GM18498 (cell line): Measurements from ENCODE around the gene ARHGEF17.
"Not testable (repeated sequence)": the region's sequence is repeated elsewhere in the genome, so short reads cannot be mapped to it uniquely, and the experiment has no call there.

Experiments used
- ATAC-seq: cut with Tn5 transposase; IDR thresholded peaks from one replicate; pipeline ENCODE4 v1.9.1; 2021; ENCODE audit warnings: mild to moderate bottlenecking, moderate library complexity; ENCODE audit not compliant: unreplicated experiment

Gene ARHGEF17

DNA sequence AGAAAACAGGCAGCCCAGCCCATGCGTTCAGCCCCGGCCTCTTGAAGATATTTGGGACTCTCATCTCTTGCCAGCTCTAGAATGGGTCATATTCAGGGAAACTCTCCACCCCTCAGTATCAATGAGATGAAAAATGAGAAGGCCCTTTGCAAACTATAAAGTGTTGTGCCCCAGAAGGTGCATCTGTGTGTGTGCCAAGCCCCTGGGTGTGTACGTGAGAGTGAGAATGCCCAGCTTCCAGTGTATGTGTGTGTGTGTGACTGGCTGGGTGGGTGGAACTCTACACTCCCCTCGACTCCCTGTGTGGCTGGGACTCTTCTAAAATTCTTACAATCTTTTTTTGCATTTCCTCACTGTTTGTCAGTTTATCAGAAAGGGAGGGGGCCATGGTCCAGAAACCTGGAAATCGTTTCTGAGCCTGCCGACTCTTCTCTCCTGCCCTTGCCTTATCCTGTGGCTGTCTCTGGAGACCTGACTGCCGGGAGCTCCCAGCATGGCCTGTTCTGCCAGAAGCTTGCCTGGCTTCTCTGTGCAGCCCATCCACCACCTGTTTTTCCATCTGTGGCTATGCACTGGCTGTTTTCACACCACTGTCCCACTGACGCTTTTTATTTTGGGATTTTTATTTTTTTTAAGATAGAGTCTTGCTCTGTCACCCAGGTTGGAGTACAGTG is 34.7 kb upstream of the ARHGEF17 start:
- no peak for ATAC-seq

DNA sequence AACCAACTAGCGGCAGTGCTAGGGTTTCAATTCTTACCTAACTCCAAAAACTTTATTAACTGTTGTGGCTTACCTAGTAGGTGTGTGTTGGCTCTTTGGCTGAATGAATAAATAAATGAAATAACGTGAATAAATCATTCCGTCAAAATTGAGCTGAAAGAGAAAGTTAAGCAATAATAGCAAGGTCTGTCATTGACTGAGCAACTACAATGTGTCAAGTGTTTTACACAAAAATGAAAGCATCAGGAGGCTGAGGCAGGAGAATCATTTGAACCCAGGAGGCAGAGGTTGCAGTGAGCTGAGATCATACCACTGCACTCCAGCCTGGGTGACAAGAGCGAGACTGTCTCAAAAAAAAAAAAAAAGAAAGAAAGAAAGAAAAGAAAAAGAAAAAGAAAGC is 33.9 kb upstream of the ARHGEF17 start:
- not testable (repeated sequence) for ATAC-seq

DNA sequence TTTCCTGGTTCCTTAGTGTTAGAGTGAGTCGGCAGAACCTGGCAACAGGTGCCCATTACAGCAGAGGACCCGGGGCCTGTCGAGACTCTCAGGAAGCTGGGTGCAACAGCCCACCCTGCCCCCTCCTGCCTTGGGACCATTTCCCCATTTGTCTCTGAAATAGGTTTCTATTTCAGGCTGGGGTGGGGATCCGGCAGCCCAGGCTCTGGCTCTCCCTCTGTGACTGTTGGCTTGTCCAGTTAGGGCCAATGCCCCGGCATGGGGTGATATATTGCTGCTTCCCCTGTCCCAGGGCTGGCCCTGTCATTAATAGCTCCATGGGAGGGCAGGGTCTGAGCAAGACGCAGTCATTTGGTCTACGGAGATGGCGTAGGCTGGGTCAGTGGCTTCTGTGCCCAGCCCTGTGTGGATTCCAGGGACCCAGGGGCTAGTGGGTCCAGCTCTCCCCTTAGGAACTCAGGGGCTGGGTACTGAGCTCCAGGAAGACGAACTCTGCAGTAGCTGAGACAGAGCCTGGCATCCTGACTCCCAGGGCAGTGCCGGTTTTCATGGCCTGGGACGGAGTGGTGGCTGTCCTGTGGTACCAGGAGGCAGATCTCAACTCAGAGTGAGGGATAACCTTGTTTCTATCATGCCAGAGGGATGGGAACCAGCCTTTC is 33.2 kb upstream of the ARHGEF17 start:
- no peak for ATAC-seq

DNA sequence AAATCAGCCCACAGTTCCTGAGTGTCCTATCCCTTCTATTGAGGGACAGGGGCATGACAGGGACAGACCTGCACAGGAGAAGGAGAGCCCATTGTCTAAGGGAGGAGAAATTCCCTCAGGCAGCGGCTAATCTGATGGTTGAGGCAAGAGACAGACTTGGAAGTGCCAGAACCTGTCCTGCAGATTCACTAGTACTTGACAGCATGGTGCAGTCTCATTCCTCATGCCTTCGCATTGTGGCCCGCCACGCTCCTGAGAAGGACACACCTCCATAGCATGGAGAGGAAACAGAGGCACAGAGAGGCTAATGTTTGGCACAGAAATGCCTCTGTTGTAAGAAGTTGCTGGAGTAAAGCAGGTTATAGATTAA is 32.7 kb upstream of the ARHGEF17 start:
- no peak for ATAC-seq

DNA sequence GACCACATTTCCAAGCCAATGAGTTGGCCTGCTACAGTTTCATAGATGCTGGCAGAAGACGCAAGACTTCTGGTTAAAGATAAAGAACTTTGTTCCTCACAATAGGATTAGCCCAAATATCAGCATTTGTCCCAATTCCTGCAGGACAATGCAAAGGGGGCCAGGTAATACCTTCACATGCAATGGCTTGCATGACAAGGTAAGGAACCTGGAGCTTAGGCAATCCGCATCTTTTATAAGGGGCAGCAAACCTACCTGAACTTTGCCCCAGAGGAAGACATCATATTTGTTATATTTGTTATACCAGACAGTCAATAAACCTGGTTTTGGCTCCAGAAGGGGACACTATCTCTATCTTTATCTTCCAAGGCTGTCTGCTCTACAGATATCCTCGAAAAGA is 30.6 kb upstream of the ARHGEF17 start:
- no peak for ATAC-seq

DNA sequence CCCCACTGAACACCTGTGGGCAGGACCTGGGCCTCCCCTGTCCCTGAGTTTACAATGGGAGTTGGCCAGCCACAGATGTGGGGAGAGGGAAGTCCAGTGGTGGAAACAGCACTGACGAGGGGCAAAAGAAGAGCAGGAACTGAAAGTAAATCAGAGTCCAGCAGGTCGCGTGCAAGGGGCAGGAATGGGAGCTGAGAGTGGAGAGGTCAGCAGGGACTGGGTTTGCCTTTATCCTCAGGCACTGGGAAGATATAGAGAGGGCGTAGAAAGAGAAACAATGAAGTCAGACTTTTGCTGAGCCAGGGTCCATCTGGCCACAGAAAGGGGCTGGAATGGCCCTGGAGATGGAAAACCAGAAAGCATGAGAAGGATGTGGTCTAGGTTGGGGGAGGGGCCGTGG is 27.4 kb upstream of the ARHGEF17 start:
- ATAC-seq = no peak

DNA sequence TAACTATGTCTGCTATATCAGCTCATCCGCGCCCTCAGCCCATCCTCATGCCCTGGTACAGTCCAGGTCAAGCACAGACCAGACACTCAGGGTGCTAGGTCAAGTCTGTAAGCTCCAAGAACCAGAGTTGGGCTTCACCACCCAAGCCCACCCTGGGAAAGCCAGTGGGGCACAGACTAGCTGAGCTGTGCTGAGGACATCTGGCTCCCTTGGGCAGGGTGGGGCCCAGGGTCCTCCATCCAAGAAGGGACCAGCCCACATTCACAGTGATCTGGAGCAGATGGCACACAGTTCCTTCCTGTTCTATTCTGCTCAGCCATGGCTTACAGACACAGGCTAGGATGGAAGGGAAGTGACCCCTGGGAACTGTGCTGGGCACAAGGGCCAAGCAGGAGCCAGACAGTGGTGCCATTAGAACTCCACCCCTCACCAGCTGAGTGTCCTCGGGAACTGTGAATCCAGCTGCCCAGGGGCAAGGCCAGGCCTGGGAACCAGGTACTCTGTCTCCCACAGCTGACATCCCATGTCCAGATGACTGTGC is 26.8 kb upstream of the ARHGEF17 start:
- ATAC-seq = no peak

DNA sequence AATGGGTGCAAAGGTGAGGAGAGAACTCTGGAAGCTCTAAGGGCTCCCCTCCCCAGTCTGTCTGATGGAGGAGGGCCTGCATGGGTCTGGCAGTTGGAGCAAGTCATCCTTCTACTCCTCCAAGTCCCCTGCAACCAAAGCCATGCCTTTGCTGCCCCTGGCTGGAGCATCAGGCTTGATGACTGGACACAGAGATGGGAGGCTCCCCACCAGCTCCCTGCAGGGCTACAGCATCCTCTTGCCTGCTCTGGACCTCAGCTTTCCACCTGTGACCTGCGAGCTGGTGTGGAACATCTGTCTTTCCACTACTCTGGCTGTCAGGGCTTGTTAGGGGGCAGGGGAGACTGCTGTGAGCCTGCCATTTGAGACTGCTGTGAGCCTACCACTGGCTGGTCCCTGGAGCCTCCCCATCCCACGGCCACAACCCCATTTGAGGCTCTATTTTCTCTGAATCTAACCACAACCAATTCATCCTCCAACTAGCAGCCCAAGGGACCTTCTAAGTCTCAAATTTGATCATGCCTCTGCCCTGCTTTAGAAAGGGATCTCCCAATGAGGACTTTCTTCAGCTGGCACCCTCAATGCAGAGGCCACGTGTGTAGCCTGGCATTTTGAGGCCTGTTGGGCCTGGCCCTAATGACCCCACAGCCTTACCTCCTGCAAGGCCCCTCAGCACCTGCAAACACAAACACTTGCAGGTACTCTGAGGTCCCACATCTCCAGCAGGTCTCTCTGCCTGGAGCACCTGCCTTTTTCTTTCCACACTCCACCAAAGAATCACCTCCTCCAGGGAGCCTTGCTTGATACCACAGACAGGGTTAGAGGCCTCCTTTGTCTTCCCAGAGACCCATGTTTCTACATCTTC is 26.0 kb upstream of the ARHGEF17 start:
- ATAC-seq = no peak

DNA sequence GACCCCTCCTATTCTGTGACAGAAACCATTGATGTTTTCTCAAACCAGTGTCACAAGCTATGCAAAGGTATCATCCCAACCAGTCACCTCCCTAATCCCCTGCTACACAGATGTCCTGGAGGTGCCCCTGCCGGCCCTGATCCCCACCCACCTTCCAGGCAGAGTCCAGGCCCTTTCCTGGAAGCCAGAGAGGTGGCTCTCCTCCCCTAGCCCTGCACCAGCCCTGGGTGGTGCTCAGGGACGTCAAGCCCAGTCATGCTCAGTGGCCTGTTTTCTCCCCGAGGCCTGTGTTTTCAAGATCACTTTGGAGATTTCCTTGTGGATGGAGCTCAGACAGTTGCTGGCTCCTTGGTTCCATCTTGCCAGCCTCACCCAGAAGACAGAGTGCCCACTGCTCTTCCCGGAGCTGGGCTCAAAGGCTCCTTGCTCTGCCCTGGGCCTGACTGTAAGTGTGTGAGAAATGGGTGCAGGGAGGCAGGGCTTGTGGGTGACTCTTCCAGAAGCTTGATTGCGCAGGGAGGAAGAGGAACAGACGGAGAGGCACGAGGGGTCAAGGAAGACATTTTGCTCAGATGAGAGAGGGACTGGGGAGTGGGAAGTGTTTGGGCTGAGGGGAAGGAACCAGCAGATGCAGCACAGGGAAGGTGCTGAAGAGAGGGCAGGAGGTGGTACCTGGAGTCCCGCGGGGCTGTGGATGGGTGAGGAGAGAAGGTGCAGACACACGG is 24.6 kb upstream of the ARHGEF17 start:
- ATAC-seq = no peak

DNA sequence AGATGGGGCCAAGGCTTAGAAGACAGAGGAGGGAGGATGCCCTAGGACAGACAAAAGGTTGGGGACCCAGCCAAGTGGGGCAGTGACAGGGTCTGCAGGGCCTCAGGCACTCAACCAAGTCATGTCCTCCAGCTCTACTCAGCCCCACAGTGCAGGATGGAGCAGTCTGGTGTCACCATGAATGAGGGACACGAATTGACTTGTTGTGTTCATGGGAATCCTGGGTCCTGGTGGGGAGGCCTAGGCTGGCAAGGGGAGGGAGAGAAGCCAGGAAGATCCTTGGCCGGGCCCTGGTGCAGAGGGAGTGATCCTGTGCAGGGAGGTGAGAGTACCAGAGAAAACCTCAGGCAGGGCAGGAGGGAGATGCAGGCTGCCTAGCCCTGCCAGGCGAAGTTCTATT is 24.0 kb upstream of the ARHGEF17 start:
- ATAC-seq = no peak

DNA sequence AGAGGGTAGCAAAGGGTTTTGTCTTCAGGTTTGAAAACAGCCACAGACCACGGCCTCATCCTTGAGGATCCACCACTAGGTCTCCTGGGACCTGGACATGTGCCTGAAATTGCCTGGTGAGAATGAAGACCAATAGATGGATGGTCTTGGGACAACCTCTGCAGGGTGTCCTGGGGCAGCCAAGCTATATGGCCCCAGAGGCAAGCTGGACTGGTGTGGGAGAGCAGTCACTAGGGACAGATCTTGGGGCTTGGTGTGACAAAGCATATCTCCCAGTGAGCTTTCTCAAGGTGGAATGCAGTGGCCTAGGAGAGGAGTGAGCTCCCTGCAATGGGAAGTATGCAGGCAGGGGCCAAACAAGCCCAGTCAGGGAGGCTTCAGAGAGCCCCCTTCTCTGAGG is 22.4 kb upstream of the ARHGEF17 start:
- no peak for ATAC-seq

DNA sequence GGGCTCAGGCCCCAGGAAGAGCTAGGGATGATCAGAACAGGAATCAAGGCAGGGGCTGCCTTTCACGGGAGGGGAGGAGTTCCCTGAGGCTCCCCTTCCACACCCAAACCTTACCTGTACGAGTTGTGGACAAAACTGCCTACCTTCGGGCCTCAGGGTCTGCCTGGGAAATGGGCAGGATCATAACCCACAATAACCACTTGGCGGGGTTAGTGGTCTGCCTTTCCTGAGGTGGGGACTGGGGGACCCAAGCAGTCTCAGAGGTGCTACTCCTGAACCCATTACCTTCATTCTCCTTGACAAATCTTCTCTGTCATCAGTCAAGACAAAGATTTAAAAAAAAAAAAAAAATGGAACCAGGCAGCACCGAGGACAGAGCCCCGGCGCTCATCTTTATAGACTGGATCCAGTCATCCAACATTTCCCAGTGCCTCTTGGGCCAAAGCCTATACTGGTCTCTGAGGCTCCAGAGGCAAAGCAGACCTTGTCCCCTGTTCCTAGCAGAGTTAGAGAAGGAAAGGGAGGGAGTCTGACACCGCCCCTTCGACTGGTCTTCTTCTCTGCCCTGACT is 21.8 kb upstream of the ARHGEF17 start:
- ATAC-seq = no peak

DNA sequence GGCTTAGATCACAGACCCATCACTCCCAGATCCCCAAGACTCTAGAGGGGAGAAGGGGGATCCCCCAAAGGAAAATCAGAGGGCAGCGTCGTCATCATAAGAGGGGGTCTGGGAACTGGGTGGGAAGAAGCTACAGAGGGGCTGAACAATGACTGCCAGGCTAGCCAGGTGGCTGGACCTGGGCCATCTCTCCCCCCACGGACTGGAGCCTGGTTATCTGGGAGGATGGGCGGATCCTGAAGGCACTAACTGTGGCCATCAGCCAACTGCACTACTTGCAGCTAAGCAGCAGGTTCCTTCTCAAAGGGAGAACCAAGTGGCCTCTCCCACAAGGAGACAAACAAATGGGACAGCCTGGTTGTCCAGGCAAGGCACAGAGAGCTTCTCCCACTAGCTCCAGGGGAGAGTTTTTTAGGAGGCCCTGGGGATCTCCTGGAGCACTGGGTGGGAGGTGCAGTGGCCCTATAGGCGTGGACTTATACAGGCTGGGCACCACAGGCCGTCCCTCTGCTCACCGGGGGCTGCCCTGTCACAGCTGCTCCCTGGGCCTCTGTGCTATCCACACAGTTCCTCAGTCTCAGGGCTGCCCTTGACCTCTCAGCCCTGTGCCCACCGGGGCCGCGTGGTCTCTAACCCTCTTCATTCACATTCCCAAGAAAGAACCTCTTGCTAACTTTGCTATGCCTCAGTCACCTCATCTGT is 20.5 kb upstream of the ARHGEF17 start:
- ATAC-seq = no peak

DNA sequence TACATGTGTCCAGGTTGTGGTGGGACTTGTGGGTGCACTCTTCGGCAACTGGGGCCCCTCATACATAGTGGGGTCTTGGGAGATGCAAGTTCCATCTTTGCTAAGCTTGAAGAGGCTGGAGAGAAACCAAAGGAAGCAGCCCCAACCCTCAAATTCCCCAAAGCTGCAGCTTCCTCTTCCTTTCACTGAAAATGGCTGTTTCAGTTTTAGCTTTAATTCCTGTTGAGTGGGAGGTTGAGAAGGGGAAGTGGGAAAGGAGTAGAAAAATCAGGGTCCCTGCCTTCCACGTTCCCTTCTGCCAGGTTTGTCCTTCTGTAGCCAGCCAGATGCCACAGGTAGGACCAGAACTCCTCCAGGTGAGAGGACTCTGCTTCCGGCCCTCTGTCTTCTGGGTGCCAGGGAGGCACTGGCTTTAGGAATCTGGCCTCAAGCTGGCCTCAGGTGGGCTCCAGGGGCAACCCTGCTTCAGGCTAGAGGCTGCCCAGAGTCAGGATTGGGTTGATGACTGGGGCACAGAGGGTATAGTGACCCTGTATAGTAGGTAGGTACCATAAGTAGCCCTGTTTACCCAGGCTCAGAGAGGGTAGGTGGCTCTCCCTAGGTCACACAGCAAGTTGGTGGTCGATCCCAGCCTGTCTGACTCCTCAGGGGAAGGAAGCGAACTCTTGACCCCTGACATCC is 19.7 kb upstream of the ARHGEF17 start:
- ATAC-seq = no peak

DNA sequence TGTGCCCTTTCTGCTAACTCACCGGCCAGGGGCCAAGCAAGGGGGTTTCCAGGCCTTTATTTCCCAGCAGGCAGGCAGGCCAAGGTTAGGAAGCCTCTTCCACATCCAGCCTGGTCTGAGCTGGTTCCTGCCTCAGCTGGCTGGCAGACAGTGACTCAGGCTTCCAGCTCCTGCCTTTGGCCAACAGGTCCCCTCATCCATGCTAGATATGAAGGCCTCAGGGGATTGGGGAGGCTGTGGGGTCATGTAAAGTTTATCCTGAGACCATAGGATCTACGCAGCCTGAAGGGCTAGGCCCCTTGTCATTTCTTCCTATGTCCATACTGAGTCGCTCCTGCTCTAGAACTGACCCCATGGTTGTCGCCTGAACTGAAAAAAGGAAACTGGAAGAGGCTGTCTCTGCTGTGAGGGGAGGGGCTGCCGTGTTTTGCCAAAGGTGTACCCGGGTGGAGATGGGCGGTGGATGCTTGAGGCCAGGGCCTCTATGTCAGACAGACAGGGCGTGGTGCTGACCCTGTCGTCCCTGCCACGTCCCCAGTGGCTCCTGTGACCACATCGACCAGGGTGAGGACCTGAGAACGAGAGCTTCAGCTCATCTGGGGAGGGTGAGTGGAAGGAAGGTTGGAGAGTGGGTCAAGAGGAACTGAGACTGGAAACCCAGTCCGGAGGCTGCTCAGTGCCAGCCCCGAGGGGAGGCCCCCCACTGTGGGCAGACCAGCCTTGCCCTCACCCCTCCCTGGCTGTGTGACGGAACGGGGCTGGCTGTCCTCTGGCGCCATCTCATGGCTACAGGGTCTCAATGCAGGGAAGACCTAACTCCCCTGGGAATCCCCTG is 19.0 kb upstream of the ARHGEF17 start:
- peak; percentile 74 for ATAC-seq

DNA sequence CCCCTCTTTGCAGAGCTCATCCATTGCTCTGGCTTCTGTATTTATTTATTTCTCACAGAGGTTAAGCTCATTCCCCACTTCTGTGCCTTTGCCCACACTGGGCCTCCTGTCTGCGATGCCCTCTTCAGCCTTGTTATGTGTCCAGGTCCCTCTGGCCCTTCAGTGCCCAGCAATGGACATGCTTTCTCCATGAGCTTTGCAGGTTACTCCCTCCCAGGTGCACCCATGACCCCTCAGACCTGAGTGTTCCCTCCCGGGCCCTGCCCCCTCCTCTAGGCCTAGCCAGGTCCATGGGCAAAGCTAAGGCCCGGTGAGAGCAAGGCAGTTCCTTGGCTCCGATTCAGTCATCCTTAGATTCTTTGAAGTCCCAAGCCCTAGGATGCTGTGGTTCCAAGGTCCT is 17.5 kb upstream of the ARHGEF17 start:
- no peak for ATAC-seq

DNA sequence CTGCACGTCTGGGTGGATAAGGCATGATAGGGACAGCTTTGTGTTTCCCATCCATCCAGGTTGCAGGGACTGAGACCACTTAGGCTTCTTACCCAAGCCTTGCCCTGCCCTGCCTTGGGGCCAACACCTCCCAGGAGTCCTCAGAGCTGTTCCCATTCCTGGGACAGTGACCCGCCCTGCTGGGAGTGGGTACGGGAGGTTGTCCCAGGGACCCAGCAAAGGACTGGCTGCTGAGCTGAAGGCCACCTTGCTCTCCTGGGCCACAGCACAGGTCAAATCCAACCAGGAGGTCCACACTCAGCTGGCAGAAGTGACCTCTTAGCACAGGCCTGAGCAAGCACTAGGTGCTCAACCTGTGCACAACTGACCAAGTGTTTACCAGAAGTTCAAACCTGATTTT is 16.9 kb upstream of the ARHGEF17 start:
- no peak for ATAC-seq

DNA sequence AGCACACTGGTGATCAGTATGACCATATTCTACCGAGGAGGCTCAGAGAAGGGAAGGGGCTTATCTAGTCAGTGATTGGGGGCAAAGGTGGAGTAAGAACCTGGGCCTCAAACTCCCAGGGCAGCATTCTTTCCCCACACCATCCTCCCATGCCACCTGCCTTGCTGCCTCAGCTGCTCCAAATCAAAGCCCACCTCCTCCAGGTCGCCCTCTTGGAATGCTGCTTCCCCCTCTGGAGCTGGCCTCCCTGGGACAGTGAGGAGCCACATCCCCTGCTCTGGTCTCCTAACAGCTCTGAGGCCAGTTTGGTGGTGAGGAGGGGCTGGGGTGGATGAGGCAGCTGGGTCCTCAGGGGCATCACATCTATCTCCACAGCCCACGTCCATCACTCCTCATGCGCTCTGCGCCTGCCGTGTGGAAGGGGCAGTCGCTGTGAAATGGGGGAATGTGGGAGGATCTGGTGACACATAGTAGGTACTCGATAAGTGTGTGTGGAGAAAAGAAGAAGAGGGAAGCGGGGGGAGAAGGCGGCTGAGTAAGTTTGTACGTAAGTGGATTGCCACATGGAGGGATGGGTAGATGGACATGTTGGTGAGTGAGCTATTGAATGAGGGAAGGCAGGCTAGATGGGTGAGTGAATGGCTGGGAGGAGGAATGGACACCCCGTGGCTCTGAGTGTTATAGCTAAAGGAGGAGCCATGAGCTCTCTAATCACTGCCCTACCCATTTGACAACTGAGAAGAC is 16.1 kb upstream of the ARHGEF17 start:
- no peak for ATAC-seq
